Sigmoid colon (tissue), 7 donors: ENCODE data around the gene SLC12A9. TPM values are rescaled to one million over a fixed set of nuclear protein-coding genes. Genes with fewer than 3 reads are reported as not detected.

ENCODE experiments used
- DNase-seq: peaks from one replicate; pipeline ENCODE4 v3.0.0-alpha.2; 2019
- H3K27ac ChIP-seq, 4 donors: fragments of 200-600 bp; sonication (generic); one replicate each; pipeline ENCODE4 v1.5.1; 2016 to 2019; ENCODE audit warnings: mild to moderate bottlenecking in 1 of 4
- H3K27me3 ChIP-seq, 3 donors: fragments of 200-600 bp; sonication (generic); one replicate each; pipeline ENCODE4 v1.5.1; 2019; ENCODE audit warnings: mild to moderate bottlenecking in 1 of 3
- H3K36me3 ChIP-seq, 4 donors: fragments of 200-600 bp; sonication (generic); one replicate each; pipeline ENCODE4 v1.5.1; 2016 to 2019
- H3K4me1 ChIP-seq, 4 donors: fragments of 200-600 bp; sonication (generic); one replicate each; pipeline ENCODE4 v1.5.1; 2017 to 2019
- H3K4me3 ChIP-seq, 4 donors: fragments of 200-600 bp; sonication (generic); one replicate each; pipeline ENCODE4 v1.5.1; 2017 to 2019; ENCODE audit warnings: mild to moderate bottlenecking in 2 of 4, moderate library complexity in 1 of 4
- H3K9me3 ChIP-seq, 4 donors: fragments of 200-600 bp in 3 of 4; sonication (generic) in 3 of 4; one replicate each; pipeline versions ENCODE4 v1.5.1 to v1.6.1; 2013 to 2019
- CTCF ChIP-seq, 4 experiments: fragments of 450-650 bp in 3 of 4; fragments of 200-600 bp in 1 of 4; IDR thresholded peaks; one replicate each; pipeline ENCODE4 v1.5.1; 2016 to 2019; ENCODE audit warnings: antibody characterized with exemption in 4 of 4, mild to moderate bottlenecking in 3 of 4, moderate library complexity in 2 of 4
- EP300 ChIP-seq, 4 donors: sonication (generic); formaldehyde crosslinking; IDR thresholded peaks; one replicate each; pipeline ENCODE4 v1.6.1; 2017; ENCODE audit warnings: antibody characterized with exemption in 4 of 4
- POLR2A ChIP-seq, 2 donors: fragments of 450-650 bp; IDR thresholded peaks; one replicate each; pipeline ENCODE4 v1.6.1; 2016; ENCODE audit warnings: antibody characterized with exemption in 2 of 2, mild to moderate bottlenecking in 2 of 2, moderate library complexity in 2 of 2
- POLR2AphosphoS5 ChIP-seq, 4 donors: sonication (generic); formaldehyde crosslinking; IDR thresholded peaks; one replicate each; pipeline ENCODE4 v1.6.1; 2017; ENCODE audit warnings: antibody characterized with exemption in 4 of 4
- WGBS, 2 donors: extraction: QIAGEN DNeasy Blood & Tissue Kit; methylation state at CpG; one replicate each; pipeline ENCODE4 v1.1.7; 2013; 5-methylcytosine and 5-hydroxymethylcytosine counted together
- intact Hi-C: fragments of 100-400 bp; cut with DNase I; formaldehyde crosslinking; loops from one replicate; pipeline ENCODE4 v1.15.1; 2023
- polyA plus RNA-seq, 3 donors: library from polyadenylated mRNA; stranded (reverse); fragments of 200-250 nt; gene quantifications; one replicate each; pipeline ENCODE4 v1.2.3, GENCODE V29; 2013
- total RNA-seq, 4 donors: library from RNA; depleted of rRNA; stranded (reverse); fragments of >200 nt; gene quantifications; one replicate each; pipeline ENCODE4 v1.1.0, GENCODE V29; 2016
- donor health status: healthy with polysubstance abuse.
- donor health status: Bipolar disorder and iron deficiency.
- donor health status: healthy.

Gene SLC12A9
- total RNA-seq, result 10 to 100 TPM; 10.4 to 17.9 (median 14.8) TPM
- 10 to 100 TPM in 1 of 3 donors, 1 to 10 TPM in 2; 2.5 to 34.2 (median 4.2) TPM for polyA plus RNA-seq

GRCh38 chr7:100852048-100852872 is at the start of gene SLC12A9:
SLC12A9 (plus strand) TSS chr7:100852713; CDS start chr7:100854198, 1,485 bp downstream.
- intact Hi-C loops, result loop anchor here (1.0 to 10.0 kb wide), 4 partner anchors 26 to 267 kb away; partner anchors contain the start of genes FBXO24 and LRCH4
- no peaks in the 10 kb centered on the region for H3K9me3 ChIP-seq
- no peaks in the 10 kb centered on the region for H3K27me3 ChIP-seq
- peak within 1 kb of the TSS; percentile 72 to 84 (median 78) for H3K27ac ChIP-seq
- peak; percentile 85 to 96 (median 94) for TF ChIP-seq CTCF (IDR thresholded peaks at IDR 0.05)
- no peak for TF ChIP-seq EP300 (IDR thresholded peaks at IDR 0.05)
- peak in 3 of 4 donors; percentile 30 to 70 (median 68) for TF ChIP-seq POLR2AphosphoS5 (IDR thresholded peaks at IDR 0.05)
- peak in 1 of 2 donors; percentile 36 for TF ChIP-seq POLR2A (IDR thresholded peaks at IDR 0.05)
- peaks cover 0 to 6% (median 0%) of the 10 kb centered on the region in 4 donors for H3K36me3 ChIP-seq
- peak within 1 kb of the TSS; percentile 46 to 81 (median 63) for H3K4me3 ChIP-seq
- peaks cover 0 to 25% (median 12%) of the 10 kb centered on the region in 4 donors for H3K4me1 ChIP-seq
- DNase-seq, result peak; percentile 95
- 0% methylated on average over 71 of the region's 71 CpGs for WGBS, 2 donors

GRCh38 chr7:100802951-100803350 is 49.6 kb upstream of the SLC12A9 start:
- no peak for TF ChIP-seq POLR2A (IDR thresholded peaks at IDR 0.05)
- TF ChIP-seq POLR2AphosphoS5 (IDR thresholded peaks at IDR 0.05), result no peak
- TF ChIP-seq EP300 (IDR thresholded peaks at IDR 0.05), result no peak
- no peak for TF ChIP-seq CTCF (IDR thresholded peaks at IDR 0.05)
- Histone ChIP-seq H3K4me1 (peaks cover 0 to 39% (median 36%) of the 10 kb centered on the region in 4 donors), H3K4me3 (peak overlapping the region in 1 of 4 donors; percentile 6), H3K27me3 (no peaks in the 10 kb centered on the region), H3K36me3 (peaks cover 10 to 32% (median 18%) of the 10 kb centered on the region in 4 donors), H3K9me3 (no peaks in the 10 kb centered on the region), H3K27ac (peak overlapping the region; percentile 72 to 84 (median 79))
- no peak for DNase-seq
- intact Hi-C loops, result loop anchor here (2.0 to 5.0 kb wide), 2 partner anchors 24 to 279 kb away; partner anchors contain the start of gene EPHB4
- 11 to 58% methylated on average over 4 of the region's 4 CpGs for WGBS, 2 donors

GRCh38 chr7:100803398-100804161 is 48.9 kb upstream of the SLC12A9 start:
- intact Hi-C loops, result loop anchor here (2.0 to 5.0 kb wide), 2 partner anchors 23 to 279 kb away; partner anchors contain the start of gene EPHB4

GRCh38 chr7:100804681-100805431 is 47.7 kb upstream of the SLC12A9 start:
- Histone ChIP-seq H3K36me3 (peaks cover 10 to 51% (median 31%) of the 10 kb centered on the region in 4 donors), H3K27me3 (no peaks in the 10 kb centered on the region), H3K27ac (peak overlapping the region; percentile 72 to 84 (median 79)), H3K4me3 (no peak overlapping the region), H3K4me1 (peaks cover 0 to 38% (median 34%) of the 10 kb centered on the region in 4 donors), H3K9me3 (no peaks in the 10 kb centered on the region)
- TF ChIP-seq CTCF (IDR thresholded peaks at IDR 0.05), result no peak
- peak in 1 of 4 donors; percentile 19 for TF ChIP-seq EP300 (IDR thresholded peaks at IDR 0.05)
- no peak for TF ChIP-seq POLR2A (IDR thresholded peaks at IDR 0.05)
- TF ChIP-seq POLR2AphosphoS5 (IDR thresholded peaks at IDR 0.05), result peak in 1 of 4 donors; percentile 24
- WGBS, 2 donors, result 92 to 93% methylated on average over 22 of the region's 22 CpGs
- intact Hi-C loops, result loop anchor here (5.0 kb wide), 1 partner anchor 277 kb away; no protein-coding TSS in a partner anchor
- DNase-seq, result no peak

More at GRCh38 chr7:100803398-100804161, 48.9 kb upstream of the SLC12A9 start:
- peaks cover 0 to 39% (median 36%) of the 10 kb centered on the region in 4 donors for H3K4me1 ChIP-seq
- H3K27ac ChIP-seq, result peak overlapping the region; percentile 72 to 84 (median 79)
- H3K9me3 ChIP-seq, result no peaks in the 10 kb centered on the region
- H3K27me3 ChIP-seq, result no peaks in the 10 kb centered on the region
- TF ChIP-seq POLR2AphosphoS5 (IDR thresholded peaks at IDR 0.05), result peak in 2 of 4 donors; percentile 26 to 53
- TF ChIP-seq EP300 (IDR thresholded peaks at IDR 0.05), result no peak
- 12 to 22% methylated on average over 19 of the region's 19 CpGs for WGBS, 2 donors
- peak overlapping the region in 1 of 4 donors; percentile 6 for H3K4me3 ChIP-seq
- H3K36me3 ChIP-seq, result peaks cover 10 to 38% (median 21%) of the 10 kb centered on the region in 4 donors
- DNase-seq, result peak; percentile 92
